SK-N-SH (cell line): ENCODE results near the gene SIRT2. TPM values are rescaled to one million over a fixed set of nuclear protein-coding genes. Genes with fewer than 3 reads are reported as not detected.

ENCODE experiments used
- CTCF ChIA-PET: fragments of 300-600, 350-600 bp; formaldehyde crosslinking; extraction: SDS; loops from one replicate; lab custom pipeline; 2021; lab: Yijun Ruan, JAX
- POLR2A ChIA-PET: fragments of 350-600 bp; sonication (Branson Sonifier 250); formaldehyde crosslinking; extraction: SDS; loops from one replicate; lab custom pipeline; 2020; ENCODE audit warnings: antibody characterized with exemption, inconsistent platforms; lab: Yijun Ruan, JAX
- DNase-seq: peaks from one replicate; pipeline ENCODE4 v3.0.0; 2012
- H2AFZ ChIP-seq: fragments of 200-600 bp; sonication (generic); 2 replicates; pipeline ENCODE4 v1.8.1; 2016; ENCODE audit warnings: antibody characterized with exemption, mild to moderate bottlenecking, low read depth
- H3F3A ChIP-seq: fragments of 200-600 bp; sonication (generic); replicated peaks from 2 replicates; pipeline ENCODE3; 2016; ENCODE audit warnings: antibody characterized with exemption, mild to moderate bottlenecking; ENCODE audit not compliant: insufficient read depth
- H3K27ac ChIP-seq, 2 experiments: fragments of 200-500 bp in 1 of 2; fragments of 200-600 bp in 1 of 2; sonication (Bioruptor generic) in 1 of 2; sonication (generic), shearing (Covaris generic) in 1 of 2; 2 replicates each; pipeline versions ENCODE4 v1.5.1 to v1.6.1; 2014 to 2016; ENCODE audit warnings: low read depth in 2 of 2, inconsistent platforms in 1 of 2, low read length in 1 of 2, mild to moderate bottlenecking in 1 of 2, mixed read lengths in 1 of 2
- H3K27me3 ChIP-seq: fragments of 200-600 bp; sonication (generic), shearing (Covaris generic); 2 replicates; pipeline ENCODE4 v1.6.1; 2016; ENCODE audit warnings: mixed run types; ENCODE audit not compliant: insufficient read depth
- H3K36me3 ChIP-seq, 2 experiments: fragments of 200-500 bp in 1 of 2; fragments of 200-600 bp in 1 of 2; sonication (Bioruptor generic) in 1 of 2; sonication (generic) in 1 of 2; replicated peaks in 1 of 2; 2 replicates each; pipeline versions ENCODE3 to v1.5.1; 2014 to 2016; ENCODE audit warnings: low read length in 1 of 2, mild to moderate bottlenecking in 1 of 2; ENCODE audit not compliant: insufficient read depth in 2 of 2, control insufficient read depth in 1 of 2
- H3K4me1 ChIP-seq, 2 experiments: fragments of 200-500 bp in 1 of 2; fragments of 200-600 bp in 1 of 2; sonication (Bioruptor generic) in 1 of 2; sonication (generic), shearing (Covaris generic) in 1 of 2; 2 replicates each; pipeline versions ENCODE4 v1.5.1 to v1.6.1; 2014 to 2016; ENCODE audit warnings: low read depth in 1 of 2, low read length in 1 of 2, mixed run types in 1 of 2; ENCODE audit not compliant: insufficient read depth in 2 of 2, control insufficient read depth in 1 of 2
- H3K4me2 ChIP-seq: fragments of 200-600 bp; sonication (generic), shearing (Covaris generic); 2 replicates; pipeline ENCODE4 v1.6.1; 2017; ENCODE audit warnings: mixed run types
- H3K4me3 ChIP-seq, 2 experiments: fragments of 200-500 bp in 1 of 2; fragments of 200-600 bp in 1 of 2; sonication (Bioruptor generic) in 1 of 2; sonication (generic), shearing (Covaris generic) in 1 of 2; 2 replicates each; pipeline versions ENCODE4 v1.5.1 to v1.8.1; 2014 to 2016; ENCODE audit warnings: low read depth in 2 of 2, inconsistent platforms in 1 of 2, low read length in 1 of 2, mild to moderate bottlenecking in 1 of 2, mixed read lengths in 1 of 2, moderate library complexity in 1 of 2
- H3K79me2 ChIP-seq: fragments of 200-600 bp; sonication (generic); 2 replicates; pipeline ENCODE4 v1.8.1; 2017; ENCODE audit warnings: mild to moderate bottlenecking; ENCODE audit not compliant: insufficient read depth
- H3K9ac ChIP-seq: fragments of 200-600 bp; sonication (generic); 2 replicates; pipeline ENCODE4 v1.6.1; 2017; ENCODE audit warnings: mixed run types
- H3K9me2 ChIP-seq: fragments of 200-600 bp; sonication (generic); 2 replicates; pipeline ENCODE4 v1.6.1; 2017; ENCODE audit warnings: mixed run types
- H3K9me3 ChIP-seq: fragments of 200-600 bp; sonication (generic); 2 replicates; pipeline ENCODE4 v1.6.1; 2017; ENCODE audit warnings: mixed run types, mild to moderate bottlenecking, moderate library complexity
- H4K20me1 ChIP-seq: fragments of 200-600 bp; sonication (generic); 2 replicates; pipeline ENCODE4 v1.6.1; 2017; ENCODE audit warnings: mild to moderate bottlenecking, mixed run types; ENCODE audit not compliant: insufficient read depth
- CHD2 ChIP-seq: fragments of 150-350 bp; IDR thresholded peaks from 2 replicates; pipeline ENCODE4 v1.6.1; 2018; ENCODE audit warnings: low read length; ENCODE audit not compliant: partially characterized antibody
- CTCF ChIP-seq: fragments of 200-600 bp; sonication (generic); IDR thresholded peaks from 2 replicates; pipeline ENCODE4 v1.6.1; 2017; ENCODE audit warnings: antibody characterized with exemption, mild to moderate bottlenecking, moderate library complexity
- FOXJ3 ChIP-seq: sonication (generic); formaldehyde crosslinking; IDR thresholded peaks from 2 replicates; pipeline ENCODE4 v1.5.1; 2020; ENCODE audit warnings: mild to moderate bottlenecking, missing genetic modification reagents
- GATA2 ChIP-seq: sonication (generic); formaldehyde crosslinking; IDR thresholded peaks from 2 replicates; pipeline ENCODE4 v1.5.0; 2020; ENCODE audit warnings: mild to moderate bottlenecking, missing genetic modification reagents
- MEF2A ChIP-seq: IDR thresholded peaks from 2 replicates; pipeline ENCODE4 v1.4.0; 2012; ENCODE audit warnings: low read depth, borderline replicate concordance
- MXI1 ChIP-seq: IDR thresholded peaks from 2 replicates; pipeline ENCODE4 v1.6.1; 2012; ENCODE audit warnings: mild to moderate bottlenecking, low read depth, low read length, improper control_type of control experiment
- NRF1 ChIP-seq: IDR thresholded peaks from 2 replicates; pipeline ENCODE4 v1.6.1; 2012; ENCODE audit warnings: low read depth, mild to moderate bottlenecking, low read length
- PBX3 ChIP-seq: IDR thresholded peaks from 2 replicates; pipeline ENCODE4; 2012
- RCOR1 ChIP-seq: fragments of 150-350 bp; IDR thresholded peaks from 2 replicates; pipeline ENCODE4 v1.6.1; 2017; ENCODE audit warnings: antibody characterized with exemption, low read length
- RFX5 ChIP-seq: IDR thresholded peaks from 2 replicates; pipeline ENCODE4 v1.6.1; 2012; ENCODE audit warnings: mild to moderate bottlenecking, improper control_type of control experiment, low read length
- TEAD4 ChIP-seq: IDR thresholded peaks from 2 replicates; pipeline ENCODE4 v1.4.0; 2012; ENCODE audit warnings: mild to moderate bottlenecking, borderline replicate concordance; ENCODE audit not compliant: insufficient read depth
- WGBS: methylation state at CpG from one replicate; pipeline ENCODE4 v1.1.6; 2017; ENCODE audit warnings: low lambda C conversion rate; 5-methylcytosine and 5-hydroxymethylcytosine counted together
- polyA plus RNA-seq, 3 experiments: library from polyadenylated mRNA; depleted of rRNA; stranded (reverse); fragments of >200 nt; gene quantifications; 2 replicates each; pipeline ENCODE4 v1.2.3, GENCODE V29; 2012
- TF ChIP-seq, protein P1 (sequence below): IDR thresholded peaks from 2 replicates; pipeline ENCODE4 v1.6.1; 2012; ENCODE audit warnings: mild to moderate bottlenecking, low read depth, low read length, moderate library complexity

The SIRT2 gene
- polyA plus RNA-seq, 1 of the 3 experiments (the other 2 are of a cell fraction) = 39.3 TPM

DNA sequence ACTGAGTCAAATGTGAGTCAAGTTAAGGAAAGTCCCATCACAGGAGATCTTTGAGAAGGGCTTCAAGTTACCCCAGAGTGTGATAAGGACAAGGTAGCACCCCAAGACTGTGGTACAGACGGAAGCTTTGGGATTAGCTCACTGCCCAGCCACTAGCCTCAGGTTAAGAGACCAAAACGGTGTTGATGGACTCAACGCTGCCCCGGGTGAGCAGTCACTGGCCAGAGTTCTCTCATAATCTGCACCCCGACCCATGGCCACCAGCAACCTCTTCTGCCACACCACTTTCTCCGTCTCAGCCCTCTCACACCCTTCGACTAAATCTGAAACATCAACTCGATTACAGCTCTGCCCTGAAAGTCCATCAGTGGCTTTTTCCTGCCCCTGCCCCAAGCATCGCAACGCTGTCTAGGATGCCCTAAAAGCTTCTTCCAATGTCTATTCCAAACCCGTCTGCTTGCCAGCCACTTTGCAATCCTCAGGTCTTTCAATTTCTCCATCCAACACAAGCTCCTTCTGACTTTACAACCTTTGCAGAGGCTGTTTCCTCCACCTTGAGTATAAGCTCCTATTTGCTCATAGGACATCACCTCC lies 55.2 kb downstream of the SIRT2 start:
- H3K4me2 ChIP-seq = no peak overlapping the region
- H4K20me1 ChIP-seq = peaks cover 94% of the 10 kb centered on the region
- no peak overlapping the region for H2AFZ ChIP-seq
- 81% methylated on average over 11 of the region's 11 CpGs for WGBS
- no peak for TF ChIP-seq FOXJ3 (CRISPR knock-in tag)
- TF ChIP-seq GATA2 (CRISPR knock-in tag) = no peak
- no peak for TF ChIP-seq MEF2A
- no peak for TF ChIP-seq CTCF
- TF ChIP-seq RCOR1 = no peak
- no peak for TF ChIP-seq MXI1
- no peak for TF ChIP-seq NRF1
- no peak for TF ChIP-seq CHD2
- no peak for TF ChIP-seq TEAD4
- TF ChIP-seq, protein P1, sequence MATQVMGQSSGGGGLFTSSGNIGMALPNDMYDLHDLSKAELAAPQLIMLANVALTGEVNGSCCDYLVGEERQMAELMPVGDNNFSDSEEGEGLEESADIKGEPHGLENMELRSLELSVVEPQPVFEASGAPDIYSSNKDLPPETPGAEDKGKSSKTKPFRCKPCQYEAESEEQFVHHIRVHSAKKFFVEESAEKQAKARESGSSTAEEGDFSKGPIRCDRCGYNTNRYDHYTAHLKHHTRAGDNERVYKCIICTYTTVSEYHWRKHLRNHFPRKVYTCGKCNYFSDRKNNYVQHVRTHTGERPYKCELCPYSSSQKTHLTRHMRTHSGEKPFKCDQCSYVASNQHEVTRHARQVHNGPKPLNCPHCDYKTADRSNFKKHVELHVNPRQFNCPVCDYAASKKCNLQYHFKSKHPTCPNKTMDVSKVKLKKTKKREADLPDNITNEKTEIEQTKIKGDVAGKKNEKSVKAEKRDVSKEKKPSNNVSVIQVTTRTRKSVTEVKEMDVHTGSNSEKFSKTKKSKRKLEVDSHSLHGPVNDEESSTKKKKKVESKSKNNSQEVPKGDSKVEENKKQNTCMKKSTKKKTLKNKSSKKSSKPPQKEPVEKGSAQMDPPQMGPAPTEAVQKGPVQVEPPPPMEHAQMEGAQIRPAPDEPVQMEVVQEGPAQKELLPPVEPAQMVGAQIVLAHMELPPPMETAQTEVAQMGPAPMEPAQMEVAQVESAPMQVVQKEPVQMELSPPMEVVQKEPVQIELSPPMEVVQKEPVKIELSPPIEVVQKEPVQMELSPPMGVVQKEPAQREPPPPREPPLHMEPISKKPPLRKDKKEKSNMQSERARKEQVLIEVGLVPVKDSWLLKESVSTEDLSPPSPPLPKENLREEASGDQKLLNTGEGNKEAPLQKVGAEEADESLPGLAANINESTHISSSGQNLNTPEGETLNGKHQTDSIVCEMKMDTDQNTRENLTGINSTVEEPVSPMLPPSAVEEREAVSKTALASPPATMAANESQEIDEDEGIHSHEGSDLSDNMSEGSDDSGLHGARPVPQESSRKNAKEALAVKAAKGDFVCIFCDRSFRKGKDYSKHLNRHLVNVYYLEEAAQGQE = no peak
- TF ChIP-seq PBX3 = no peak
- no peak for TF ChIP-seq RFX5
- no peaks in the 10 kb centered on the region for H3K27me3 ChIP-seq
- peaks cover 92% of the 10 kb centered on the region for H3K79me2 ChIP-seq
- H3F3A ChIP-seq = peaks cover 37% of the 10 kb centered on the region
- no peak for DNase-seq
- peak overlapping the region in 1 of 2 experiments; percentile 15; a peak in 1 of 4 replicates for H3K27ac ChIP-seq
- no peak overlapping the region for H3K9ac ChIP-seq
- H3K9me3 ChIP-seq = no peaks in the 10 kb centered on the region
- no peaks in the 10 kb centered on the region for H3K9me2 ChIP-seq
- CTCF ChIA-PET = interaction anchor here (1.2 kb wide), 1 partner anchor 43 kb away, joined by 3 read pairs; no protein-coding TSS in a partner anchor
- peaks cover 78 to 80% of the 10 kb centered on the region in 2 experiments for H3K36me3 ChIP-seq
- no peak overlapping the region for H3K4me3 ChIP-seq
- POLR2A ChIA-PET = no interaction called here
- H3K4me1 ChIP-seq = peaks cover 21 to 28% of the 10 kb centered on the region in 2 experiments; a peak in 3 of 4 replicates
